ENCODE results near the gene FLT4.

DNA sequence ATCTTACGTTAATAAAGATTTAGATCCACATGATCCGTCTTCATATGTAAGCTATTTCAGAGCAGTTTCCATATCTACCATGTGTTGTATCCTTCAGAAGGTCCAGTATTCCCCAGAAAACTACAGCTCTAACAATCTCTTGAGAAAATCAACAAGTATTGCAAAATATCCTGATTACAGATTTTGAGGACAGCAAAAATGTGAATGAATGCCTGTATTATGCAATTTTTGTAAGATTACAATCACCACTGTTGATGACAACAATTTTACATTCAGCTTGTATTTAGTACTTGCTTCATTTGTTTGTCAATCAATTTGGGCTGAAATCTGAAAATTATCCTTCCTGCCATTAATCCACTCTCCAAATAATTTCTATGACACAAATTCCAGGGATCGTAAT lies 43.0 kb upstream of the FLT4 start:
- TF ChIP-seq POLR2A (IDR thresholded peaks at IDR 0.05) = no peak
- TF ChIP-seq, protein P1, sequence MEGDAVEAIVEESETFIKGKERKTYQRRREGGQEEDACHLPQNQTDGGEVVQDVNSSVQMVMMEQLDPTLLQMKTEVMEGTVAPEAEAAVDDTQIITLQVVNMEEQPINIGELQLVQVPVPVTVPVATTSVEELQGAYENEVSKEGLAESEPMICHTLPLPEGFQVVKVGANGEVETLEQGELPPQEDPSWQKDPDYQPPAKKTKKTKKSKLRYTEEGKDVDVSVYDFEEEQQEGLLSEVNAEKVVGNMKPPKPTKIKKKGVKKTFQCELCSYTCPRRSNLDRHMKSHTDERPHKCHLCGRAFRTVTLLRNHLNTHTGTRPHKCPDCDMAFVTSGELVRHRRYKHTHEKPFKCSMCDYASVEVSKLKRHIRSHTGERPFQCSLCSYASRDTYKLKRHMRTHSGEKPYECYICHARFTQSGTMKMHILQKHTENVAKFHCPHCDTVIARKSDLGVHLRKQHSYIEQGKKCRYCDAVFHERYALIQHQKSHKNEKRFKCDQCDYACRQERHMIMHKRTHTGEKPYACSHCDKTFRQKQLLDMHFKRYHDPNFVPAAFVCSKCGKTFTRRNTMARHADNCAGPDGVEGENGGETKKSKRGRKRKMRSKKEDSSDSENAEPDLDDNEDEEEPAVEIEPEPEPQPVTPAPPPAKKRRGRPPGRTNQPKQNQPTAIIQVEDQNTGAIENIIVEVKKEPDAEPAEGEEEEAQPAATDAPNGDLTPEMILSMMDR (IDR thresholded peaks at IDR 0.05) = no peak

Data from body of pancreas (tissue), 4 donors.